ENCODE data around the gene NTNG1. TPM values are rescaled to one million over a fixed set of nuclear protein-coding genes. Genes with fewer than 3 reads are reported as not detected.
A peak's percentile ranks its signal among the peaks of the same experiment; 100 is the strongest.

The NTNG1 gene
- total RNA-seq, 1 donor from 2014 or later = 3.2 TPM

- Mint-ChIP-seq H3K36me3 (ENCODE audit: low read depth, unreplicated experiment) (no peaks in the 10 kb centered on the region), H3K4me1 (ENCODE audit: unreplicated experiment) (peaks cover 8% of the 10 kb centered on the region), H3K27me3 (ENCODE audit: unreplicated experiment) (peaks cover 10% of the 10 kb centered on the region), H3K9me3 (ENCODE audit: unreplicated experiment) (no peaks in the 10 kb centered on the region), H3K4me3 (ENCODE audit: unreplicated experiment) (peak overlapping the region; percentile 96), H3K27ac (ENCODE audit: unreplicated experiment) (no peak overlapping the region)
- TF ChIP-seq CTCF (IDR thresholded peaks at IDR 0.05; ENCODE audit: unreplicated experiment) = no peak
- DNase-seq (ENCODE audit: low spot score) = peak; percentile 28
Measured at GRCh38 chr1:107141491-107142126, 770 bp downstream of the NTNG1 start.

GRCh38 chr1:107142140-107142542, 1.3 kb downstream of the NTNG1 start:
- peak; percentile 7 for DNase-seq (ENCODE audit: low spot score)
- Mint-ChIP-seq H3K27me3 (ENCODE audit: unreplicated experiment) (peaks cover 10% of the 10 kb centered on the region), H3K9me3 (ENCODE audit: unreplicated experiment) (no peaks in the 10 kb centered on the region), H3K4me1 (ENCODE audit: unreplicated experiment) (peaks cover 8% of the 10 kb centered on the region), H3K27ac (ENCODE audit: unreplicated experiment) (no peak overlapping the region), H3K4me3 (ENCODE audit: unreplicated experiment) (peak overlapping the region; percentile 96), H3K36me3 (ENCODE audit: low read depth, unreplicated experiment) (no peaks in the 10 kb centered on the region)
- TF ChIP-seq CTCF (IDR thresholded peaks at IDR 0.05; ENCODE audit: unreplicated experiment) = peak; percentile 97

- no peaks in the 10 kb centered on the region for H3K36me3 Mint-ChIP-seq (ENCODE audit: low read depth, unreplicated experiment)
- H3K27me3 Mint-ChIP-seq (ENCODE audit: unreplicated experiment) = peaks cover 10% of the 10 kb centered on the region
- no peak overlapping the region for H3K27ac Mint-ChIP-seq (ENCODE audit: unreplicated experiment)
- H3K4me3 Mint-ChIP-seq (ENCODE audit: unreplicated experiment) = peak overlapping the region; percentile 96
- no peaks in the 10 kb centered on the region for H3K9me3 Mint-ChIP-seq (ENCODE audit: unreplicated experiment)
- peaks cover 8% of the 10 kb centered on the region for H3K4me1 Mint-ChIP-seq (ENCODE audit: unreplicated experiment)
- DNase-seq (ENCODE audit: low spot score) = no peak
- TF ChIP-seq CTCF (IDR thresholded peaks at IDR 0.05; ENCODE audit: unreplicated experiment) = no peak
Measured at GRCh38 chr1:107142666-107143065, 1.8 kb downstream of the NTNG1 start.

- Mint-ChIP-seq H3K36me3 (ENCODE audit: low read depth, unreplicated experiment) (no peaks in the 10 kb centered on the region), H3K9me3 (ENCODE audit: unreplicated experiment) (no peaks in the 10 kb centered on the region), H3K27me3 (ENCODE audit: unreplicated experiment) (peaks cover 4% of the 10 kb centered on the region), H3K27ac (ENCODE audit: unreplicated experiment) (no peak overlapping the region), H3K4me3 (ENCODE audit: unreplicated experiment) (no peak overlapping the region), H3K4me1 (ENCODE audit: unreplicated experiment) (peaks cover 3% of the 10 kb centered on the region)
- TF ChIP-seq CTCF (IDR thresholded peaks at IDR 0.05; ENCODE audit: unreplicated experiment) = no peak
- no peak for DNase-seq (ENCODE audit: low spot score)
Measured at GRCh38 chr1:107145637-107146036, 4.8 kb downstream of the NTNG1 start.

- H3K36me3 Mint-ChIP-seq (ENCODE audit: low read depth, unreplicated experiment) = no peaks in the 10 kb centered on the region
- H3K27me3 Mint-ChIP-seq (ENCODE audit: unreplicated experiment) = no peaks in the 10 kb centered on the region
Measured at GRCh38 chr1:107147843-107148242, 7.0 kb downstream of the NTNG1 start.

More at GRCh38 chr1:107147843-107148242, 7.0 kb downstream of the NTNG1 start:
- no peak for TF ChIP-seq CTCF (IDR thresholded peaks at IDR 0.05; ENCODE audit: unreplicated experiment)
- H3K4me3 Mint-ChIP-seq (ENCODE audit: unreplicated experiment) = no peak overlapping the region
- DNase-seq (ENCODE audit: low spot score) = no peak
- peaks cover 2% of the 10 kb centered on the region for H3K4me1 Mint-ChIP-seq (ENCODE audit: unreplicated experiment)
- H3K27ac Mint-ChIP-seq (ENCODE audit: unreplicated experiment) = no peak overlapping the region
- H3K9me3 Mint-ChIP-seq (ENCODE audit: unreplicated experiment) = no peaks in the 10 kb centered on the region
